Fibroblast of skin of left biceps (primary cell): ENCODE results near the gene COMMD10.
"Not testable (repeated sequence)": the region's sequence is repeated elsewhere in the genome, so short reads cannot be mapped to it uniquely, and the experiment has no call there.

Source experiments
- DNase-seq, 2 experiments: peaks; one replicate each; pipeline ENCODE4 v3.0.0-alpha.2; 2013; ENCODE audit warnings: low read depth in 2 of 2

COMMD10 gene

GRCh38 chr5:116097301-116097700 is 12.5 kb downstream of the COMMD10 start:
- DNase-seq = no peak

GRCh38 chr5:116098998-116099397 is 14.2 kb downstream of the COMMD10 start:
- DNase-seq = no peak

- not testable (repeated sequence) for DNase-seq
Observed at GRCh38 chr5:116104941-116105340, 20.1 kb downstream of the COMMD10 start.

- no peak for DNase-seq
Observed at GRCh38 chr5:116115163-116115562, 30.3 kb downstream of the COMMD10 start.

GRCh38 chr5:116130471-116130870 is 45.6 kb downstream of the COMMD10 start:
- DNase-seq = no peak

GRCh38 chr5:116130976-116131375 is 46.2 kb downstream of the COMMD10 start:
- DNase-seq = no peak

- DNase-seq = no peak
Observed at GRCh38 chr5:116133281-116133680, 48.5 kb downstream of the COMMD10 start.

- DNase-seq = no peak
Observed at GRCh38 chr5:116135344-116135743, 50.5 kb downstream of the COMMD10 start.

GRCh38 chr5:116137544-116138378 is 52.9 kb downstream of the COMMD10 start:
- peak in 1 of 2 experiments; percentile 13 for DNase-seq

- DNase-seq = no peak
Observed at GRCh38 chr5:116142495-116142894, 57.7 kb downstream of the COMMD10 start.

GRCh38 chr5:116144103-116144502 is 59.3 kb downstream of the COMMD10 start:
- no peak for DNase-seq

- DNase-seq = no peak
Observed at GRCh38 chr5:116144991-116145390, 60.2 kb downstream of the COMMD10 start.

GRCh38 chr5:116145416-116145815 is 60.6 kb downstream of the COMMD10 start:
- DNase-seq = no peak

GRCh38 chr5:116152169-116152568 is 67.3 kb downstream of the COMMD10 start:
- no peak for DNase-seq

GRCh38 chr5:116153687-116154174 is 68.9 kb downstream of the COMMD10 start:
- no peak for DNase-seq

GRCh38 chr5:116154252-116154651 is 69.4 kb downstream of the COMMD10 start:
- DNase-seq = no peak

- no peak for DNase-seq
Observed at GRCh38 chr5:116154931-116155330, 70.1 kb downstream of the COMMD10 start.

- DNase-seq = no peak
Observed at GRCh38 chr5:116157902-116158301, 73.1 kb downstream of the COMMD10 start.

- DNase-seq = no peak
Observed at GRCh38 chr5:116159006-116159405, 74.2 kb downstream of the COMMD10 start.

GRCh38 chr5:116174111-116174510 is 89.3 kb downstream of the COMMD10 start:
- DNase-seq = no peak

- no peak for DNase-seq
Observed at GRCh38 chr5:116176121-116176520, 91.3 kb downstream of the COMMD10 start.

GRCh38 chr5:116178925-116179324 is 94.1 kb downstream of the COMMD10 start:
- DNase-seq = no peak

- DNase-seq = no peak
Observed at GRCh38 chr5:116209166-116209565, 124.3 kb downstream of the COMMD10 start.

GRCh38 chr5:116212225-116212624 is 127.4 kb downstream of the COMMD10 start:
- DNase-seq = no peak
